ENCODE measurements around the gene VENTX. TPM values are rescaled to one million over a fixed set of nuclear protein-coding genes. Genes with fewer than 3 reads are reported as not detected.

VENTX gene
- total RNA-seq, 4 donors from 2014 or later = 0.13 to 1.3 (median 0.34) TPM

DNA sequence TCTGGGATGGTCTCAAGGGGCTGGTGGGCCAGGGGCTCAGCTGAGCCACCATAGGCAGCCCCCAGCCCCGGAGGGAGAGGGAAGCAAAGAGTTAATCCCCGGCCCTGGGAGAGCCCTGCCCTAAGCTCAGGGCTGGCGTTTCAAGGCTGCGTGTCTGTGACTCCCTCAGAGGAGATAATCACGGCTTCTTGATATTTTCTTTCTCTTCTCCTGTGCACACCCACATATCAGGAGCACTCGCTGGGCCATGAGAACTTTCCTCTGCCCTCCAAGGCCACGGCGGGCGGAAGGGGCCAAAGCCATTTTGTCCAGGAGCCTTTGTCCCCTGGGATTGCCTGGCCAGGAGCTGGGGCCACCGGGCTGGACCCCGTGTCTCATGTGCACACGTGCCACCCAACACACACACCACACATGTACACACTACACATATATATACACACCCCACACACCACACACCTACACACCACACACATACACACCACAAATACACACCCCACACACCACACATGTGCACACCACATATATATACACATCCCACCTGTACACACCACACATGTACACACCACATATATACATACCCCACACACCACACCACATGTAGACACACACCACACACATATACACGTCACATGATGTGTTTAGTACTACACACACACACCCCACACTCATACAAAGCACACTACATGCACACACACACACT, 16.9 kb downstream of the VENTX start:
- DNase-seq (no peak), ATAC-seq (no peak)
- Histone ChIP-seq H3K4me1 (peaks cover 5 to 11% of the 10 kb centered on the region in 2 donors), H3K9me3 (no peaks in the 10 kb centered on the region), H3K27me3 (peaks cover 0 to 9% (median 0%) of the 10 kb centered on the region in 3 donors), H3K36me3 (no peaks in the 10 kb centered on the region), H3K4me3 (no peak overlapping the region), H3K27ac (no peak overlapping the region)
- intact Hi-C loops (cut with DNase I; ENCODE audit: low total_unique reads) = no loop called here
- in situ Hi-C loops (cut with MboI; ENCODE audit: low sequenced_read_pairs in 4 of 4) = no loop called here
- TF ChIP-seq, protein P1, sequence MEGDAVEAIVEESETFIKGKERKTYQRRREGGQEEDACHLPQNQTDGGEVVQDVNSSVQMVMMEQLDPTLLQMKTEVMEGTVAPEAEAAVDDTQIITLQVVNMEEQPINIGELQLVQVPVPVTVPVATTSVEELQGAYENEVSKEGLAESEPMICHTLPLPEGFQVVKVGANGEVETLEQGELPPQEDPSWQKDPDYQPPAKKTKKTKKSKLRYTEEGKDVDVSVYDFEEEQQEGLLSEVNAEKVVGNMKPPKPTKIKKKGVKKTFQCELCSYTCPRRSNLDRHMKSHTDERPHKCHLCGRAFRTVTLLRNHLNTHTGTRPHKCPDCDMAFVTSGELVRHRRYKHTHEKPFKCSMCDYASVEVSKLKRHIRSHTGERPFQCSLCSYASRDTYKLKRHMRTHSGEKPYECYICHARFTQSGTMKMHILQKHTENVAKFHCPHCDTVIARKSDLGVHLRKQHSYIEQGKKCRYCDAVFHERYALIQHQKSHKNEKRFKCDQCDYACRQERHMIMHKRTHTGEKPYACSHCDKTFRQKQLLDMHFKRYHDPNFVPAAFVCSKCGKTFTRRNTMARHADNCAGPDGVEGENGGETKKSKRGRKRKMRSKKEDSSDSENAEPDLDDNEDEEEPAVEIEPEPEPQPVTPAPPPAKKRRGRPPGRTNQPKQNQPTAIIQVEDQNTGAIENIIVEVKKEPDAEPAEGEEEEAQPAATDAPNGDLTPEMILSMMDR (IDR thresholded peaks at IDR 0.05 in 4 of 5, conservative IDR thresholded peaks at IDR 0.05 in 1 of 5) = no peak
- TF ChIP-seq POLR2A (IDR thresholded peaks at IDR 0.05) = no peak

DNA sequence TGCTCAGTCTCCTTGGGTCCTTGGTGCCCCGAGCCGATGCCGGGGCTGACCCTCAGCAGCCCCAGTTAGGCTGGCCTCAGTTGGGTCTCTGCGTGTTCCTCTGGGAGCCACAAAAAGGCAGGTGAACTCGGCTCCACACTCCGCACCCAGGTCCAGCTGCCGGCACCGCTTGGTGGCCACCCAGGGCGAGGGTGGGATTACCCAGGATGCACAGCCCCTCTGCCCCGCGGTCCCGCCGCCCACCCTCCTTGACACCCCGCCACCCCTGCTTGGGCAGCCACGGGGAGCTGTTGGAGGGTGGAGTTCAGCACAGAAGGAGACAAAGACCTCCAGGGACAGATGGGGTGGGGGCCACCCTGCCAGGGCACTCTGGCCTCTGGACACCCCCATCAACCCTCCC, 17.7 kb downstream of the VENTX start:
- no peak for DNase-seq
- intact Hi-C loops (cut with DNase I; ENCODE audit: low total_unique reads) = no loop called here
- ATAC-seq = no peak
- in situ Hi-C loops (cut with MboI; ENCODE audit: low sequenced_read_pairs in 4 of 4) = no loop called here
- Histone ChIP-seq H3K27ac (no peak overlapping the region), H3K27me3 (peaks cover 0 to 2% (median 0%) of the 10 kb centered on the region in 3 donors), H3K4me1 (peaks cover 6 to 14% of the 10 kb centered on the region in 2 donors), H3K9me3 (no peaks in the 10 kb centered on the region), H3K4me3 (no peak overlapping the region), H3K36me3 (no peaks in the 10 kb centered on the region)
- no peak for TF ChIP-seq POLR2A (IDR thresholded peaks at IDR 0.05)
- TF ChIP-seq, protein P1 (IDR thresholded peaks at IDR 0.05 in 4 of 5, conservative IDR thresholded peaks at IDR 0.05 in 1 of 5) = no peak

DNA sequence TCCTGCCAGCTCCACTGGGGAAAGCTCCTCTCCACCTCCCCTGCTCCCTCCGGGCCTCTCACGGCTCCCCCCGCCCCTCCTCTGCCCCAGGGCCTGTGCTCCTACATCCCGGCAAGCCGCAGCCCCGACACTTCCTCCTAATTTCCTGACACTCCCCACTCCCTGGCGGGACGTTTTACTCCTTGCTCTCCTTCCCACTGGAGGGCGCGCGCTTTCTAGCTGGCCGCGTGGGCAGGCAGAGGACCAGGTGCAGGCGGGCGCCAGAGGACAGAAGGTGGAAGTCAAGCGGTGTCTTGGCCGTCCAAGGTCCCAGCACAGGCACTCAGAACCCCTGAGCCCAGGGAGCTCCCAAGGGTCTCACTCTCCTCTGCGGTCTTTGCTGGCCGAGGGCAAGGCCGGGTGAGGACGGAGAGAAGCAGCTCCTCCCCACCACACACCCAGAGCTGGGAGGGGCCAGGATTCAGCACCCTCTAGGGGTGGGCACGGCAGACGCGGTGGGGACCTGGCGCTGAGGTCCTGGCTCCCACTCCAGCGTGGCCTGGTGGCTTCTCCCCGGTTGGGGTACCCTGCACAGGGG, 19.9 kb downstream of the VENTX start:
- in situ Hi-C loops (cut with MboI; ENCODE audit: low sequenced_read_pairs in 4 of 4) (no loop called here), intact Hi-C loops (cut with DNase I; ENCODE audit: low total_unique reads) (no loop called here)
- TF ChIP-seq, protein P1 (IDR thresholded peaks at IDR 0.05 in 4 of 5, conservative IDR thresholded peaks at IDR 0.05 in 1 of 5) = peak in 2 of 5 experiments; percentile 30 to 40
- TF ChIP-seq POLR2A (IDR thresholded peaks at IDR 0.05) = no peak
- Histone ChIP-seq H3K9me3 (no peaks in the 10 kb centered on the region), H3K36me3 (no peaks in the 10 kb centered on the region), H3K27ac (no peak overlapping the region), H3K4me3 (peak overlapping the region in 3 of 4 donors; percentile 32 to 37 (median 34)), H3K4me1 (peaks cover 21 to 26% of the 10 kb centered on the region in 2 donors), H3K27me3 (no peaks in the 10 kb centered on the region)
- no peak for ATAC-seq
- DNase-seq = peak; percentile 33 to 35

DNA sequence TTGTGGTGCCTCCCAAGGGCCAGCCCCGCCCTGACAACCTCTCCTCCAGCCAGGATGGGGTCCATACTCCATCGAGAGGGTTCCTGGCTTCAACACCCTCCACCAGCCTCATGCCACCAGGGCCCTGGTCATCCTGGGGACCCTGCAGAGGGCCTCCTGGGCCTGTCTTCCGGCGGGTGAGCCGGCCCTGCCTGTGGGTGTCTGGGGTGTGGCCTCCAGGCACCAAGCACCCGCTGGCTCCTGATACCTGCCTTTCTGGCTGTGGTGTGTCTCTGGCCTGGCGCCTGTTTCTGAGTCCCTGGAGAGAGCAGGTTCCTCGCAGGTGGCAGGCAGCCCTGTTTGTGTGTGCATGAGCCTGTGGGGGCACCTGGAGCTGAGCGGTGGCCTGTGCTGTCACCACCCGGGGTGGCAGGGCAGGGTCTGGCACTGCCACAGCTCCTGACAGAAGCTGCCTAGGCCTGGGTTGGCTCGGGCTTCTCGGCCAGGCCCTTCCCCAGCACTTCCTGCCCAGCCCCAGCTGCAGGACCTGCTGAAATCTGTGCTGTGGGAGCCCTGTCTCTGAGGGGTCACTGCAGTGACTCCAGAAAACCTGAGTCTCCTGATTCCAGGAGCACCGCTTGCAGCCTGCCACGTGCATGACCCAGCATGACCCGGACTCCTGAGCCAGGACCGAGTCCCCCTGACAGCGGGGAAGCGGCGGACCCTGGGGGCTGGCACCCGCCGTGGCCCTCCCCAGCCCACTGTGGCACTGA, 20.6 kb downstream of the VENTX start:
- Histone ChIP-seq H3K4me3 (no peak overlapping the region), H3K4me1 (peaks cover 22 to 27% of the 10 kb centered on the region in 2 donors), H3K9me3 (no peaks in the 10 kb centered on the region), H3K36me3 (no peaks in the 10 kb centered on the region), H3K27ac (peak overlapping the region in 3 of 4 donors; percentile 7 to 57 (median 19)), H3K27me3 (no peaks in the 10 kb centered on the region)
- TF ChIP-seq POLR2A (IDR thresholded peaks at IDR 0.05) = no peak
- TF ChIP-seq, protein P1 (IDR thresholded peaks at IDR 0.05 in 4 of 5, conservative IDR thresholded peaks at IDR 0.05 in 1 of 5) = no peak
- in situ Hi-C loops (cut with MboI; ENCODE audit: low sequenced_read_pairs in 4 of 4) = no loop called here
- ATAC-seq (no peak), DNase-seq (no peak)
- intact Hi-C loops (cut with DNase I; ENCODE audit: low total_unique reads) = no loop called here

All from gastrocnemius medialis (tissue), 4 donors.